Measurements from ENCODE around the gene DEFB116. TPM values are rescaled to one million over a fixed set of nuclear protein-coding genes. Genes with fewer than 3 reads are reported as not detected.
"Not testable (repeated sequence)": the region's sequence is repeated elsewhere in the genome, so short reads cannot be mapped to it uniquely, and the experiment has no call there.

DEFB116 gene
- total RNA-seq (not detected), polyA plus RNA-seq (ENCODE audit: insufficient read depth, low read depth, low replicate concordance) (not detected)
- long read RNA-seq, donor 1 = 0 reads
- long read RNA-seq, donor 2 = 0 reads

- H3K27ac ChIP-seq = no peak within 1 kb of the TSS
- no peak within 1 kb of the TSS for H3K4me3 ChIP-seq
- no peaks in the 10 kb centered on the region for H3K27me3 ChIP-seq
- 37 to 41% methylated on average over 8 of the region's 8 CpGs for WGBS, 2 donors
- no peaks in the 10 kb centered on the region for H3K36me3 ChIP-seq (ENCODE audit: low read depth, missing control alignments)
- no peaks in the 10 kb centered on the region for H3K9me3 ChIP-seq
- intact Hi-C loops (cut with DNase I; ENCODE audit: low total_unique reads) = no loop called here
- no peaks in the 10 kb centered on the region for H3K4me1 ChIP-seq
- DNase-seq = no peak
- TF ChIP-seq CTCF (IDR thresholded peaks at IDR 0.05) (no peak), POLR2A (IDR thresholded peaks at IDR 0.05) (no peak)
Observed at GRCh38 chr20:31308535-31309162, at the start of gene DEFB116. TSS of gene DEFB116 (minus strand) at chr20:31308585. CDS start at chr20:31308585, 0 bp downstream.

- intact Hi-C loops (cut with DNase I; ENCODE audit: low total_unique reads) = no loop called here
- no peaks in the 10 kb centered on the region for H3K27me3 ChIP-seq
- no peak for TF ChIP-seq CTCF (IDR thresholded peaks at IDR 0.05)
- TF ChIP-seq POLR2A (IDR thresholded peaks at IDR 0.05) = no peak
- H3K36me3 ChIP-seq (ENCODE audit: low read depth, missing control alignments) = no peaks in the 10 kb centered on the region
- no peaks in the 10 kb centered on the region for H3K4me1 ChIP-seq
- H3K27ac ChIP-seq = no peak overlapping the region
- DNase-seq = no peak
- no peaks in the 10 kb centered on the region for H3K9me3 ChIP-seq
- H3K4me3 ChIP-seq = no peak overlapping the region
- 69 to 83% methylated on average over 1 of the region's 1 CpG for WGBS, 2 donors
Observed at GRCh38 chr20:31355981-31356380, 47.6 kb upstream of the DEFB116 start.

- H3K4me1 ChIP-seq = no peaks in the 10 kb centered on the region
- intact Hi-C loops (cut with DNase I; ENCODE audit: low total_unique reads) = no loop called here
- no peaks in the 10 kb centered on the region for H3K9me3 ChIP-seq
- TF ChIP-seq CTCF (IDR thresholded peaks at IDR 0.05) (no peak), POLR2A (IDR thresholded peaks at IDR 0.05) (no peak)
- DNase-seq = no peak
- no peaks in the 10 kb centered on the region for H3K27me3 ChIP-seq
- no peak overlapping the region for H3K27ac ChIP-seq
- no peaks in the 10 kb centered on the region for H3K36me3 ChIP-seq (ENCODE audit: low read depth, missing control alignments)
- no peak overlapping the region for H3K4me3 ChIP-seq
Observed at GRCh38 chr20:31341470-31341869, 33.1 kb upstream of the DEFB116 start.

GRCh38 chr20:31330893-31331292 is 22.5 kb upstream of the DEFB116 start:
- intact Hi-C loops (cut with DNase I; ENCODE audit: low total_unique reads) = no loop called here
- Histone ChIP-seq H3K4me1 (no peaks in the 10 kb centered on the region), H3K27me3 (no peaks in the 10 kb centered on the region), H3K9me3 (no peaks in the 10 kb centered on the region), H3K36me3 (ENCODE audit: low read depth, missing control alignments) (no peaks in the 10 kb centered on the region), H3K4me3 (no peak overlapping the region), H3K27ac (no peak overlapping the region)
- no peak for TF ChIP-seq POLR2A (IDR thresholded peaks at IDR 0.05)
- TF ChIP-seq CTCF (IDR thresholded peaks at IDR 0.05) = no peak
- no peak for DNase-seq

GRCh38 chr20:31322504-31322903 is 14.1 kb upstream of the DEFB116 start:
- intact Hi-C loops (cut with DNase I; ENCODE audit: low total_unique reads) = no loop called here
- DNase-seq = no peak
- 47 to 54% methylated on average over 3 of the region's 3 CpGs for WGBS, 2 donors
- no peaks in the 10 kb centered on the region for H3K36me3 ChIP-seq (ENCODE audit: low read depth, missing control alignments)
- TF ChIP-seq POLR2A (IDR thresholded peaks at IDR 0.05) (no peak), CTCF (IDR thresholded peaks at IDR 0.05) (no peak)
- no peaks in the 10 kb centered on the region for H3K4me1 ChIP-seq
- H3K9me3 ChIP-seq = no peaks in the 10 kb centered on the region
- H3K27ac ChIP-seq = no peak overlapping the region
- H3K4me3 ChIP-seq = no peak overlapping the region
- no peaks in the 10 kb centered on the region for H3K27me3 ChIP-seq

- H3K36me3 ChIP-seq (ENCODE audit: low read depth, missing control alignments); H3K9me3 ChIP-seq; intact Hi-C loops (cut with DNase I; ENCODE audit: low total_unique reads); DNase-seq; H3K27ac ChIP-seq; H3K4me3 ChIP-seq; H3K4me1 ChIP-seq; H3K27me3 ChIP-seq: not testable (repeated sequence)
- 43 to 54% methylated on average over 7 of the region's 7 CpGs for WGBS, 2 donors
Observed at GRCh38 chr20:31284964-31285363, 23.4 kb downstream of the DEFB116 start.

Data from testis (tissue), 5 donors.